Neural cell (in vitro differentiated cells): ENCODE results near the gene LRRC8E. TPM values are rescaled to one million over a fixed set of nuclear protein-coding genes. Genes with fewer than 3 reads are reported as not detected.

Experiments used
- H2AFZ ChIP-seq: fragments of 200-600, 300-800 bp; sonication (generic), shearing (Covaris generic); 2 replicates; pipeline ENCODE4 v1.6.0; 2014; ENCODE audit warnings: low read depth, mild to moderate bottlenecking, antibody characterized with exemption, low read length, moderate library complexity
- H3F3A ChIP-seq: fragments of 200-600 bp; shearing (Covaris generic); 2 replicates; pipeline ENCODE4 v1.6.1; 2016; ENCODE audit warnings: mild to moderate bottlenecking, moderate library complexity, mixed read lengths, antibody characterized with exemption, low read length; ENCODE audit not compliant: insufficient read depth, poor library complexity, severe bottlenecking
- H3K27ac ChIP-seq: fragments of 200-600, 300-800 bp; sonication (generic), shearing (Covaris generic); 2 replicates; pipeline ENCODE4 v1.5.1; 2014; ENCODE audit warnings: mild to moderate bottlenecking, low read length, moderate library complexity
- H3K27me3 ChIP-seq: fragments of 300-800, 200-600 bp; sonication (generic), shearing (Covaris generic); 2 replicates; pipeline ENCODE4 v1.6.0; 2014; ENCODE audit warnings: mild to moderate bottlenecking, low read depth, low read length, moderate library complexity; ENCODE audit not compliant: insufficient read depth
- H3K36me3 ChIP-seq: fragments of 300-800, 200-600 bp; sonication (generic), shearing (Covaris generic); 2 replicates; pipeline ENCODE4 v1.5.1; 2014; ENCODE audit warnings: mild to moderate bottlenecking, antibody characterized with exemption, low read length, moderate library complexity; ENCODE audit not compliant: insufficient read depth
- H3K4me2 ChIP-seq: fragments of 300-800, 200-600 bp; sonication (generic), shearing (Covaris generic); 2 replicates; pipeline ENCODE4 v1.6.0; 2014; ENCODE audit warnings: mild to moderate bottlenecking, low read length
- H3K4me3 ChIP-seq: fragments of 300-800, 200-600 bp; sonication (generic), shearing (Covaris generic); 2 replicates; pipeline ENCODE4 v1.5.1; 2014; ENCODE audit warnings: mild to moderate bottlenecking, low read length, moderate library complexity
- H3K79me2 ChIP-seq: fragments of 200-600 bp; shearing (Covaris generic); replicated peaks from 2 replicates; pipeline ENCODE4 v1.6.0; 2014; ENCODE audit warnings: mild to moderate bottlenecking, low read length, moderate library complexity; ENCODE audit not compliant: insufficient read depth
- H3K9ac ChIP-seq: fragments of 300-800, 200-600 bp; sonication (generic), shearing (Covaris generic); 2 replicates; pipeline ENCODE4 v1.6.1; 2016; ENCODE audit warnings: mild to moderate bottlenecking, low read length, mixed read lengths
- H3K9me2 ChIP-seq: fragments of 200-600 bp; shearing (Covaris generic); 2 replicates; pipeline ENCODE4 v1.6.1; 2016; ENCODE audit warnings: mild to moderate bottlenecking, low read length, mixed read lengths; ENCODE audit not compliant: insufficient read depth
- H3K9me3 ChIP-seq: fragments of 200-600, 300-800 bp; sonication (generic), shearing (Covaris generic); 2 replicates; pipeline ENCODE4 v1.6.1; 2016; ENCODE audit warnings: mild to moderate bottlenecking, mixed run types, low read length, moderate library complexity, mixed read lengths
- H4K20me1 ChIP-seq: fragments of 200-600 bp; shearing (Covaris generic); 2 replicates; pipeline ENCODE4 v1.6.1; 2016; ENCODE audit warnings: mild to moderate bottlenecking, mixed run types; ENCODE audit not compliant: insufficient read depth
- EP300 ChIP-seq: fragments of 450-650 bp; conservative IDR thresholded peaks from 2 replicates; pipeline ENCODE4 v1.6.1; 2014; ENCODE audit warnings: antibody characterized with exemption, mild to moderate bottlenecking, moderate library complexity; ENCODE audit not compliant: poor library complexity, severe bottlenecking
- EZH2 ChIP-seq: fragments of 200-600, 300-800 bp; shearing (Covaris generic), sonication (generic); IDR thresholded peaks from 2 replicates; pipeline ENCODE4 v1.6.1; 2014; ENCODE audit warnings: antibody characterized with exemption, low read length, borderline replicate concordance, mild to moderate bottlenecking; ENCODE audit not compliant: insufficient read depth, poor library complexity, severe bottlenecking
- MXI1 ChIP-seq: fragments of 450-650 bp; conservative IDR thresholded peaks from 2 replicates; pipeline ENCODE4 v1.6.1; 2014; ENCODE audit warnings: antibody characterized with exemption, mild to moderate bottlenecking; ENCODE audit not compliant: poor library complexity, severe bottlenecking
- POLR2AphosphoS5 ChIP-seq: IDR thresholded peaks from 2 replicates; pipeline ENCODE4 v1.6.1; 2012
- RAD21 ChIP-seq: fragments of 450-650 bp; conservative IDR thresholded peaks from 2 replicates; pipeline ENCODE4 v1.6.1; 2014; ENCODE audit warnings: antibody characterized with exemption, mild to moderate bottlenecking, moderate library complexity
- SMC3 ChIP-seq: fragments of 450-650 bp; conservative IDR thresholded peaks from 2 replicates; pipeline ENCODE4 v1.6.1; 2014; ENCODE audit warnings: antibody characterized with exemption, mild to moderate bottlenecking, moderate library complexity; ENCODE audit not compliant: poor library complexity
- TAF1 ChIP-seq: IDR thresholded peaks from 2 replicates; pipeline ENCODE4 v1.6.1; 2012; ENCODE audit warnings: low read depth
- polyA plus RNA-seq: library from polyadenylated mRNA; depleted of rRNA; stranded (reverse); fragments of >200 nt; gene quantifications from 2 replicates; pipeline ENCODE4 v1.2.3, GENCODE V29; 2014
- TF ChIP-seq, protein P1 (sequence below): IDR thresholded peaks from 2 replicates; pipeline ENCODE4 v1.6.1; 2012; ENCODE audit warnings: borderline replicate concordance
- TF ChIP-seq, protein P2 (sequence below): fragments of 450-650 bp; IDR thresholded peaks from 2 replicates; pipeline ENCODE4 v1.5.1; 2014; ENCODE audit warnings: antibody characterized with exemption, mild to moderate bottlenecking, moderate library complexity; ENCODE audit not compliant: poor library complexity, severe bottlenecking

Gene LRRC8E
- polyA plus RNA-seq, 1 donor from 2014 or later = not detected

DNA sequence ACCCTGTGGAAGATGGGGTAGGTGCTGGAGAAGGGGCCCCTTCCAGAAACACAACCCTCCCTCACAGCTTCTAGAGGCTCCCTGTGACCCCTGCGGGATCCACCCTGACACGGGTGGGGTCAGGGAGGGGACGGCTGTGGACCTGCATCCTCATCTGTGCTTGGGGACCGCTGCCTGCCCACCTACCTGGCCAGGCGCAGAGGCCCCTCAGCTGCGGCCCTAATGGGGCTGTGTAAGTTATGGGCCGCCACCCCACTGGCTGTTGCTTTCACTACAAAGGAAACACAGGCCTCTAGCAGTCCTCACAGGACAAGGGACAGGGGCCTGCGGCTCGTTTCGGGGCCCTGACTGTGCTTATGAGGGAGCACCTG lies 44.6 kb downstream of the LRRC8E start (continued):
- TF ChIP-seq, protein P1, sequence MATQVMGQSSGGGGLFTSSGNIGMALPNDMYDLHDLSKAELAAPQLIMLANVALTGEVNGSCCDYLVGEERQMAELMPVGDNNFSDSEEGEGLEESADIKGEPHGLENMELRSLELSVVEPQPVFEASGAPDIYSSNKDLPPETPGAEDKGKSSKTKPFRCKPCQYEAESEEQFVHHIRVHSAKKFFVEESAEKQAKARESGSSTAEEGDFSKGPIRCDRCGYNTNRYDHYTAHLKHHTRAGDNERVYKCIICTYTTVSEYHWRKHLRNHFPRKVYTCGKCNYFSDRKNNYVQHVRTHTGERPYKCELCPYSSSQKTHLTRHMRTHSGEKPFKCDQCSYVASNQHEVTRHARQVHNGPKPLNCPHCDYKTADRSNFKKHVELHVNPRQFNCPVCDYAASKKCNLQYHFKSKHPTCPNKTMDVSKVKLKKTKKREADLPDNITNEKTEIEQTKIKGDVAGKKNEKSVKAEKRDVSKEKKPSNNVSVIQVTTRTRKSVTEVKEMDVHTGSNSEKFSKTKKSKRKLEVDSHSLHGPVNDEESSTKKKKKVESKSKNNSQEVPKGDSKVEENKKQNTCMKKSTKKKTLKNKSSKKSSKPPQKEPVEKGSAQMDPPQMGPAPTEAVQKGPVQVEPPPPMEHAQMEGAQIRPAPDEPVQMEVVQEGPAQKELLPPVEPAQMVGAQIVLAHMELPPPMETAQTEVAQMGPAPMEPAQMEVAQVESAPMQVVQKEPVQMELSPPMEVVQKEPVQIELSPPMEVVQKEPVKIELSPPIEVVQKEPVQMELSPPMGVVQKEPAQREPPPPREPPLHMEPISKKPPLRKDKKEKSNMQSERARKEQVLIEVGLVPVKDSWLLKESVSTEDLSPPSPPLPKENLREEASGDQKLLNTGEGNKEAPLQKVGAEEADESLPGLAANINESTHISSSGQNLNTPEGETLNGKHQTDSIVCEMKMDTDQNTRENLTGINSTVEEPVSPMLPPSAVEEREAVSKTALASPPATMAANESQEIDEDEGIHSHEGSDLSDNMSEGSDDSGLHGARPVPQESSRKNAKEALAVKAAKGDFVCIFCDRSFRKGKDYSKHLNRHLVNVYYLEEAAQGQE = no peak

DNA sequence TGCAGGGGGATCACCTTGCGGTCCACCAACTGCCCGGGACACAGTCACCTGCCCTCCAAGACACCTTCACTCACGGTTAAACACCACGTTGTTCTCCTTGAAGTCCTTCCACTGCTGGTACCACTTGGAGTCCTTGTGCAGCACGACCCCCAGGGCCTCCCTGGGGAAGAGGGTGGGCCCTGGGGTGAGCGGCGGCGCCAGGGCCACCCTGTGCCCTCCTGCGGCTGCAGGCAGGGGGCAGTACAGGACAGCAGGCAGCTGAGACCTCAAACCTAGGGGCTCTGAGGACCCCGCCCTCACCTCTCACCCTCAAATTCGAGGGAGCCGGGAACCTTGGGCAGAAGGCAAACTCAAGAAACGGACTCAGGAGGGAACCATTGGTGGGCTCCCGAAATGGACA lies 45.1 kb downstream of the LRRC8E start:
- Histone ChIP-seq H3K27ac (no peak overlapping the region), H2AFZ (no peak overlapping the region), H3K36me3 (no peaks in the 10 kb centered on the region), H3K9ac (no peak overlapping the region), H4K20me1 (no peaks in the 10 kb centered on the region), H3K9me3 (no peaks in the 10 kb centered on the region), H3F3A (no peaks in the 10 kb centered on the region), H3K4me2 (no peak overlapping the region), H3K9me2 (no peaks in the 10 kb centered on the region), H3K79me2 (no peaks in the 10 kb centered on the region), H3K4me3 (no peak overlapping the region), H3K27me3 (no peaks in the 10 kb centered on the region)
- no peak for TF ChIP-seq POLR2AphosphoS5
- TF ChIP-seq RAD21 = no peak
- TF ChIP-seq SMC3 = no peak
- TF ChIP-seq TAF1 = no peak
- TF ChIP-seq, protein P1 = no peak
- no peak for TF ChIP-seq EP300
- TF ChIP-seq, protein P2, sequence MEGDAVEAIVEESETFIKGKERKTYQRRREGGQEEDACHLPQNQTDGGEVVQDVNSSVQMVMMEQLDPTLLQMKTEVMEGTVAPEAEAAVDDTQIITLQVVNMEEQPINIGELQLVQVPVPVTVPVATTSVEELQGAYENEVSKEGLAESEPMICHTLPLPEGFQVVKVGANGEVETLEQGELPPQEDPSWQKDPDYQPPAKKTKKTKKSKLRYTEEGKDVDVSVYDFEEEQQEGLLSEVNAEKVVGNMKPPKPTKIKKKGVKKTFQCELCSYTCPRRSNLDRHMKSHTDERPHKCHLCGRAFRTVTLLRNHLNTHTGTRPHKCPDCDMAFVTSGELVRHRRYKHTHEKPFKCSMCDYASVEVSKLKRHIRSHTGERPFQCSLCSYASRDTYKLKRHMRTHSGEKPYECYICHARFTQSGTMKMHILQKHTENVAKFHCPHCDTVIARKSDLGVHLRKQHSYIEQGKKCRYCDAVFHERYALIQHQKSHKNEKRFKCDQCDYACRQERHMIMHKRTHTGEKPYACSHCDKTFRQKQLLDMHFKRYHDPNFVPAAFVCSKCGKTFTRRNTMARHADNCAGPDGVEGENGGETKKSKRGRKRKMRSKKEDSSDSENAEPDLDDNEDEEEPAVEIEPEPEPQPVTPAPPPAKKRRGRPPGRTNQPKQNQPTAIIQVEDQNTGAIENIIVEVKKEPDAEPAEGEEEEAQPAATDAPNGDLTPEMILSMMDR = no peak
- TF ChIP-seq MXI1 = no peak
- no peak for TF ChIP-seq EZH2
